Cardiac muscle cell (in vitro differentiated cells and primary cell): ENCODE data around the gene ACACA. TPM values are rescaled to one million over a fixed set of nuclear protein-coding genes. Genes with fewer than 3 reads are reported as not detected.

ENCODE experiments used
- DNase-seq, 2 donors: peaks; one replicate each; pipeline versions ENCODE4 v3.0.0 to v3.0.0-alpha.2; 2010 to 2017; ENCODE audit warnings: low read depth in 1 of 2, low spot score in 1 of 2
- H3K27ac ChIP-seq: fragments of 200-600 bp; sonication (generic); 2 replicates; pipeline ENCODE4 v1.5.1; 2016
- H3K27me3 ChIP-seq: fragments of 200-600 bp; sonication (generic); 2 replicates; pipeline ENCODE4 v1.6.0; 2016; ENCODE audit warnings: control low read depth
- H3K36me3 ChIP-seq: fragments of 200-600 bp; sonication (generic); 2 replicates; pipeline ENCODE4 v1.5.1; 2016; ENCODE audit warnings: control low read depth
- H3K4me1 ChIP-seq: fragments of 200-600 bp; sonication (generic); 2 replicates; pipeline ENCODE4 v1.8.1; 2017; ENCODE audit warnings: low read depth, mild to moderate bottlenecking, mixed run types
- H3K4me3 ChIP-seq: fragments of 200-600 bp; sonication (generic); 2 replicates; pipeline ENCODE4 v1.5.1; 2016; ENCODE audit warnings: mild to moderate bottlenecking
- H3K9me3 ChIP-seq: fragments of 200-600 bp; sonication (generic); 2 replicates; pipeline ENCODE4 v1.5.1; 2017; ENCODE audit warnings: low read depth, mild to moderate bottlenecking, control low read depth
- CTCF ChIP-seq: IDR thresholded peaks from 2 replicates; pipeline ENCODE4 v1.5.1; 2012; ENCODE audit warnings: low read depth, mild to moderate bottlenecking, low read length
- polyA plus RNA-seq: library from polyadenylated mRNA; unstranded; fragments of >200 nt; fragmentation: Nextera tagmentation; extraction: Ambion mirVana; gene quantifications from 2 replicates; pipeline ENCODE4 v1.2.1, GENCODE V29; 2016
- total RNA-seq: library from RNA; depleted of rRNA; stranded (reverse); fragments of >200 nt; gene quantifications from 2 replicates; pipeline ENCODE4 v1.2.3, GENCODE V29; 2016

The ACACA gene
- total and polyA plus RNA-seq, 2 experiments from 2014 or later, result 42.5 to 47.6 TPM

GRCh38 chr17:37164057-37164456 is 242.6 kb downstream of the ACACA start:
- Histone ChIP-seq H3K36me3 (peaks cover 5% of the 10 kb centered on the region), H3K4me1 (no peaks in the 10 kb centered on the region), H3K4me3 (no peak overlapping the region), H3K27me3 (no peaks in the 10 kb centered on the region), H3K27ac (no peak overlapping the region), H3K9me3 (no peaks in the 10 kb centered on the region)
- no peak for TF ChIP-seq CTCF
- DNase-seq, result no peak

- Histone ChIP-seq H3K4me3 (no peak overlapping the region), H3K27me3 (no peaks in the 10 kb centered on the region), H3K27ac (no peak overlapping the region), H3K9me3 (no peaks in the 10 kb centered on the region), H3K36me3 (peaks cover 5% of the 10 kb centered on the region), H3K4me1 (no peaks in the 10 kb centered on the region)
- TF ChIP-seq CTCF, result no peak
- no peak for DNase-seq
These were observed 243.8 kb downstream of the ACACA start for GRCh38 chr17:37162800-37163199.

DNA sequence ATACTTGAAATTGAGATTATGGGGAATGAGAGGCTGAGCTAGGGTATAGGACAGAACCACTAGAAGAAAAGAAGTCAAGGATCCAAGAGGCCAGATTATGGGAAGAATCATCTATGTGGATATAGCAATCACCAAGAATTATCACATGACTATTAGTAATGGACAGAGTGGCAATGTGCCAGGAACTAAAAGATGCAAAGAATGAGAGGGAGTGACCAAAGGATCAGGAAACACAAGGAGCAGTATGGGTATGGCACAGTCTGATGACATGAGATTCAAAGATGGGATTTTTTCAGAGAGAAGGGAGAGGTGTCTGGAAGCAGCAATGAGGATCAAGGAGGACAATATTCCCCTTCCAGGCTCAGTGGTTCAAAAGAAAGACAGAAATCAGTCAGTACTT is 245.7 kb downstream of the ACACA start:
- H3K4me1 ChIP-seq, result no peaks in the 10 kb centered on the region
- peak in 1 of 2 donors; percentile 62 for DNase-seq
- H3K36me3 ChIP-seq, result peaks cover 5% of the 10 kb centered on the region
- no peaks in the 10 kb centered on the region for H3K27me3 ChIP-seq
- no peaks in the 10 kb centered on the region for H3K9me3 ChIP-seq
- H3K4me3 ChIP-seq, result no peak overlapping the region
- no peak for TF ChIP-seq CTCF
- no peak overlapping the region for H3K27ac ChIP-seq

GRCh38 chr17:37158290-37158689 is 248.3 kb downstream of the ACACA start:
- Histone ChIP-seq H3K4me1 (no peaks in the 10 kb centered on the region), H3K9me3 (no peaks in the 10 kb centered on the region), H3K27me3 (no peaks in the 10 kb centered on the region), H3K27ac (no peak overlapping the region), H3K4me3 (no peak overlapping the region), H3K36me3 (peaks cover 5% of the 10 kb centered on the region)
- DNase-seq, result no peak
- no peak for TF ChIP-seq CTCF

- Histone ChIP-seq H3K9me3 (no peaks in the 10 kb centered on the region), H3K27me3 (no peaks in the 10 kb centered on the region), H3K36me3 (no peaks in the 10 kb centered on the region), H3K4me1 (peaks cover 27% of the 10 kb centered on the region), H3K27ac (no peak overlapping the region), H3K4me3 (no peak overlapping the region)
- no peak for TF ChIP-seq CTCF
- DNase-seq, result peak in 1 of 2 donors; percentile 51
These were observed 258.5 kb downstream of the ACACA start for GRCh38 chr17:37148156-37148555.
